Stomach (tissue), 9 donors: ENCODE measurements around the gene SIX5. TPM values are rescaled to one million over a fixed set of nuclear protein-coding genes. Genes with fewer than 3 reads are reported as not detected.

Experiments used
- DNase-seq, 2 donors: peaks; one replicate each; pipeline versions ENCODE4 v3.0.0 to v3.0.0-alpha.2; 2013 to 2019
- H3K27ac ChIP-seq, 5 donors: fragments of 200-600 bp in 4 of 5; sonication (generic) in 4 of 5; one replicate each; pipeline ENCODE4 v1.5.1; 2013 to 2019; ENCODE audit warnings: mild to moderate bottlenecking in 1 of 5, moderate library complexity in 1 of 5
- H3K27me3 ChIP-seq, 3 donors: fragments of 200-600 bp; sonication (generic); one replicate each; pipeline ENCODE4 v1.5.1; 2017 to 2019; ENCODE audit warnings: mixed run types in 1 of 3
- H3K36me3 ChIP-seq, 4 donors: fragments of 200-600 bp; sonication (generic); 1 replicate in 3 of 4; 2 replicates in 1 of 4; pipeline ENCODE4 v1.5.1; 2016 to 2019
- H3K4me1 ChIP-seq, 4 donors: fragments of 200-600 bp; sonication (generic); one replicate each; pipeline ENCODE4 v1.5.1; 2016 to 2019
- H3K4me3 ChIP-seq, 4 donors: fragments of 200-600 bp; sonication (generic) in 3 of 4; one replicate each; pipeline ENCODE4 v1.5.1; 2016 to 2019; ENCODE audit warnings: mild to moderate bottlenecking in 1 of 4
- H3K9me3 ChIP-seq, 4 donors: fragments of 200-600 bp; sonication (generic); one replicate each; pipeline ENCODE4 v1.5.1; 2016 to 2019
- CTCF ChIP-seq, 7 experiments: fragments of 450-650 bp in 4 of 7; fragments of 200-600 bp in 3 of 7; sonication (generic) in 3 of 7; IDR thresholded peaks; one replicate each; pipeline ENCODE4 v1.5.1; 2016 to 2019; ENCODE audit warnings: antibody characterized with exemption in 7 of 7, control low read depth in 2 of 7, mild to moderate bottlenecking in 1 of 7
- EP300 ChIP-seq: sonication (generic); formaldehyde crosslinking; IDR thresholded peaks from one replicate; pipeline ENCODE4 v1.6.1; 2017; ENCODE audit warnings: antibody characterized with exemption
- POLR2A ChIP-seq, 4 donors: fragments of 450-650 bp; IDR thresholded peaks; one replicate each; pipeline ENCODE4 v1.6.1; 2016; ENCODE audit warnings: antibody characterized with exemption in 4 of 4, control low read depth in 2 of 4, mild to moderate bottlenecking in 1 of 4, moderate library complexity in 1 of 4
- POLR2AphosphoS5 ChIP-seq, 3 donors: sonication (generic); formaldehyde crosslinking; IDR thresholded peaks; one replicate each; pipeline ENCODE4 v1.6.1; 2016; ENCODE audit warnings: antibody characterized with exemption in 3 of 3
- WGBS, 5 donors: extraction: QIAGEN DNeasy Blood & Tissue Kit in 3 of 5; methylation state at CpG; one replicate each; pipeline versions ENCODE4 v1.1.5 to v1.1.7; 2013 to 2018; 5-methylcytosine and 5-hydroxymethylcytosine counted together
- intact Hi-C: fragments of 100-400 bp; cut with DNase I; formaldehyde crosslinking; loops from one replicate; pipeline ENCODE4 v1.15.1; 2023; ENCODE audit warnings: low total_unique reads
- polyA plus RNA-seq, 3 donors: library from polyadenylated mRNA; stranded (reverse); fragments of 200-250 nt; gene quantifications; one replicate each; pipeline ENCODE4 v1.2.3, GENCODE V29; 2013
- total RNA-seq, 5 donors: library from RNA; depleted of rRNA; stranded (reverse); fragments of >200 nt; gene quantifications; one replicate each; pipeline versions ENCODE4 v1.1.0 to v1.2.3, GENCODE V29; 2014 to 2016
- donor health status: healthy with polysubstance abuse.
- donor health status: Bipolar disorder and iron deficiency.
- donor health status: healthy.

The SIX5 gene
- total and polyA plus RNA-seq, 8 donors: 4.0 to 39.1 (median 19.9) TPM

- Histone ChIP-seq H3K36me3 (peaks cover 0 to 29% (median 13%) of the 10 kb centered on the region in 4 donors), H3K27ac (no peak overlapping the region), H3K4me1 (peaks cover 4 to 33% (median 15%) of the 10 kb centered on the region in 4 donors), H3K9me3 (no peaks in the 10 kb centered on the region), H3K27me3 (peaks cover 0 to 24% (median 0%) of the 10 kb centered on the region in 3 donors), H3K4me3 (no peak overlapping the region)
- intact Hi-C loops: no loop called here
- DNase-seq: peak in 1 of 2 donors; percentile 7
- WGBS, 5 donors: 84 to 85% (median 85%) methylated on average over 6 to 12 of the region's 12 CpGs
- TF ChIP-seq EP300 (no peak), POLR2A (IDR thresholded peaks at IDR 0.05) (no peak), CTCF (IDR thresholded peaks at IDR 0.05) (no peak), POLR2AphosphoS5 (IDR thresholded peaks at IDR 0.05) (no peak)
These were observed 45.2 kb upstream of the SIX5 start for GRCh38 chr19:45814166-45814780.

GRCh38 chr19:45812297-45812696 is 43.2 kb upstream of the SIX5 start:
- no peaks in the 10 kb centered on the region for H3K9me3 ChIP-seq
- 65 to 81% (median 78%) methylated on average over 6 of the region's 6 CpGs for WGBS, 5 donors
- peaks cover 0 to 24% (median 0%) of the 10 kb centered on the region in 3 donors for H3K27me3 ChIP-seq
- H3K4me1 ChIP-seq: peaks cover 4 to 33% (median 15%) of the 10 kb centered on the region in 4 donors
- DNase-seq: peak in 1 of 2 donors; percentile 9
- H3K36me3 ChIP-seq: peaks cover 0 to 11% (median 5%) of the 10 kb centered on the region in 4 donors
- no peak overlapping the region for H3K27ac ChIP-seq
- H3K4me3 ChIP-seq: no peak overlapping the region
- no peak for TF ChIP-seq CTCF (IDR thresholded peaks at IDR 0.05)
- no peak for TF ChIP-seq POLR2AphosphoS5 (IDR thresholded peaks at IDR 0.05)
- no peak for TF ChIP-seq EP300
- no peak for TF ChIP-seq POLR2A (IDR thresholded peaks at IDR 0.05)
- intact Hi-C loops: no loop called here

- Histone ChIP-seq H3K4me1 (peaks cover 0 to 10% (median 0%) of the 10 kb centered on the region in 4 donors), H3K27ac (no peak overlapping the region), H3K27me3 (peaks cover 0 to 10% (median 0%) of the 10 kb centered on the region in 3 donors), H3K36me3 (peaks cover 0 to 5% (median under 1%) of the 10 kb centered on the region in 4 donors), H3K4me3 (no peak overlapping the region), H3K9me3 (no peaks in the 10 kb centered on the region)
- WGBS, 5 donors: 44 to 62% (median 54%) methylated on average over 7 of the region's 7 CpGs
- intact Hi-C loops: no loop called here
- TF ChIP-seq EP300 (no peak), POLR2AphosphoS5 (IDR thresholded peaks at IDR 0.05) (no peak), POLR2A (IDR thresholded peaks at IDR 0.05) (no peak), CTCF (IDR thresholded peaks at IDR 0.05) (no peak)
- DNase-seq: peak in 1 of 2 donors; percentile 16
These were observed 40.6 kb upstream of the SIX5 start for GRCh38 chr19:45809643-45810159.

GRCh38 chr19:45805719-45806118 is 36.7 kb upstream of the SIX5 start:
- Histone ChIP-seq H3K27ac (no peak overlapping the region), H3K9me3 (no peaks in the 10 kb centered on the region), H3K4me1 (peaks cover 0 to 10% (median 0%) of the 10 kb centered on the region in 4 donors), H3K4me3 (no peak overlapping the region), H3K27me3 (peaks cover 0 to 21% (median 0%) of the 10 kb centered on the region in 3 donors), H3K36me3 (no peaks in the 10 kb centered on the region)
- no peak for DNase-seq
- intact Hi-C loops: no loop called here
- TF ChIP-seq CTCF (IDR thresholded peaks at IDR 0.05): no peak
- no peak for TF ChIP-seq POLR2AphosphoS5 (IDR thresholded peaks at IDR 0.05)
- no peak for TF ChIP-seq POLR2A (IDR thresholded peaks at IDR 0.05)
- no peak for TF ChIP-seq EP300
